Parathyroid adenoma (tissue), 2 donors: ENCODE data around the gene ICA1.

ENCODE experiments used
- H2AFZ ChIP-seq: fragments of 300-600 bp; sonication (generic); one replicate; pipeline ENCODE4 v1.7.0; 2017; ENCODE audit warnings: antibody characterized with exemption, mild to moderate bottlenecking
- H3K27ac ChIP-seq: fragments of 300-600 bp; sonication (generic); one replicate; pipeline ENCODE4 v1.7.0; 2017
- H3K27me3 ChIP-seq: fragments of 300-600 bp; sonication (generic); one replicate; pipeline ENCODE4 v1.7.0; 2017; ENCODE audit warnings: low read length; ENCODE audit not compliant: control insufficient read depth, insufficient read depth
- H3K36me3 ChIP-seq: fragments of 300-600 bp; sonication (generic); one replicate; pipeline ENCODE4 v1.7.0; 2017; ENCODE audit warnings: low read length; ENCODE audit not compliant: control insufficient read depth, insufficient read depth
- H3K4me1 ChIP-seq: fragments of 300-600 bp; sonication (generic); one replicate; pipeline ENCODE4 v1.7.0; 2017; ENCODE audit warnings: control low read depth
- H3K4me2 ChIP-seq: fragments of 300-600 bp; sonication (generic); one replicate; pipeline ENCODE4 v1.7.0; 2017; ENCODE audit warnings: low read length
- H3K4me3 ChIP-seq: fragments of 300-600 bp; sonication (generic); one replicate; pipeline ENCODE4 v1.7.0; 2017; ENCODE audit warnings: low read depth, low read length
- H3K79me2 ChIP-seq: fragments of 300-600 bp; sonication (generic); one replicate; pipeline ENCODE4 v1.7.0; 2017; ENCODE audit warnings: control low read depth
- H3K9ac ChIP-seq: fragments of 300-600 bp; sonication (generic); one replicate; pipeline ENCODE4 v1.7.0; 2017; ENCODE audit warnings: mild to moderate bottlenecking
- H3K9me3 ChIP-seq: fragments of 300-600 bp; sonication (generic); one replicate; pipeline ENCODE4 v1.7.0; 2017; ENCODE audit warnings: low read length; ENCODE audit not compliant: control insufficient read depth
- TF ChIP-seq, protein P1 (sequence below): fragments of 300-600 bp; sonication (generic); IDR thresholded peaks from one replicate; pipeline ENCODE4 v1.7.0; 2017; ENCODE audit warnings: antibody characterized with exemption, mild to moderate bottlenecking
- donor health status: primary hyperparathyroidism.

The ICA1 gene

GRCh38 chr7:8147760-8148463, 114.1 kb downstream of the ICA1 start:
- Histone ChIP-seq H3K9ac (no peak overlapping the region), H3K27ac (no peak overlapping the region), H3K36me3 (no peaks in the 10 kb centered on the region), H3K27me3 (no peaks in the 10 kb centered on the region), H3K4me2 (no peak overlapping the region), H2AFZ (no peak overlapping the region), H3K4me1 (no peaks in the 10 kb centered on the region), H3K4me3 (no peak overlapping the region), H3K79me2 (no peaks in the 10 kb centered on the region), H3K9me3 (no peaks in the 10 kb centered on the region)
- TF ChIP-seq, protein P1, sequence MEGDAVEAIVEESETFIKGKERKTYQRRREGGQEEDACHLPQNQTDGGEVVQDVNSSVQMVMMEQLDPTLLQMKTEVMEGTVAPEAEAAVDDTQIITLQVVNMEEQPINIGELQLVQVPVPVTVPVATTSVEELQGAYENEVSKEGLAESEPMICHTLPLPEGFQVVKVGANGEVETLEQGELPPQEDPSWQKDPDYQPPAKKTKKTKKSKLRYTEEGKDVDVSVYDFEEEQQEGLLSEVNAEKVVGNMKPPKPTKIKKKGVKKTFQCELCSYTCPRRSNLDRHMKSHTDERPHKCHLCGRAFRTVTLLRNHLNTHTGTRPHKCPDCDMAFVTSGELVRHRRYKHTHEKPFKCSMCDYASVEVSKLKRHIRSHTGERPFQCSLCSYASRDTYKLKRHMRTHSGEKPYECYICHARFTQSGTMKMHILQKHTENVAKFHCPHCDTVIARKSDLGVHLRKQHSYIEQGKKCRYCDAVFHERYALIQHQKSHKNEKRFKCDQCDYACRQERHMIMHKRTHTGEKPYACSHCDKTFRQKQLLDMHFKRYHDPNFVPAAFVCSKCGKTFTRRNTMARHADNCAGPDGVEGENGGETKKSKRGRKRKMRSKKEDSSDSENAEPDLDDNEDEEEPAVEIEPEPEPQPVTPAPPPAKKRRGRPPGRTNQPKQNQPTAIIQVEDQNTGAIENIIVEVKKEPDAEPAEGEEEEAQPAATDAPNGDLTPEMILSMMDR = no peak

- no peak overlapping the region for H3K27ac ChIP-seq
- no peaks in the 10 kb centered on the region for H3K79me2 ChIP-seq
- no peaks in the 10 kb centered on the region for H3K36me3 ChIP-seq
- H3K4me1 ChIP-seq = no peaks in the 10 kb centered on the region
- no peak overlapping the region for H2AFZ ChIP-seq
- no peak overlapping the region for H3K9ac ChIP-seq
- TF ChIP-seq, protein P1 = no peak
- no peaks in the 10 kb centered on the region for H3K27me3 ChIP-seq
- H3K4me2 ChIP-seq = no peak overlapping the region
- no peaks in the 10 kb centered on the region for H3K9me3 ChIP-seq
- no peak overlapping the region for H3K4me3 ChIP-seq
Measured at GRCh38 chr7:8146788-8147413, 115.1 kb downstream of the ICA1 start.

- TF ChIP-seq, protein P1 = no peak
- Histone ChIP-seq H3K9ac (no peak overlapping the region), H3K36me3 (no peaks in the 10 kb centered on the region), H3K27me3 (no peaks in the 10 kb centered on the region), H3K4me3 (no peak overlapping the region), H3K27ac (no peak overlapping the region), H3K4me1 (no peaks in the 10 kb centered on the region), H2AFZ (no peak overlapping the region), H3K9me3 (no peaks in the 10 kb centered on the region), H3K79me2 (no peaks in the 10 kb centered on the region), H3K4me2 (no peak overlapping the region)
Measured at GRCh38 chr7:8146106-8146787, 115.7 kb downstream of the ICA1 start.

- Histone ChIP-seq H3K79me2 (no peaks in the 10 kb centered on the region), H3K27ac (no peak overlapping the region), H3K9ac (no peak overlapping the region), H3K4me3 (no peak overlapping the region), H3K9me3 (no peaks in the 10 kb centered on the region), H3K27me3 (no peaks in the 10 kb centered on the region), H3K4me2 (no peak overlapping the region), H3K36me3 (no peaks in the 10 kb centered on the region), H2AFZ (no peak overlapping the region), H3K4me1 (no peaks in the 10 kb centered on the region)
- TF ChIP-seq, protein P1 = no peak
Measured at GRCh38 chr7:8144856-8145255, 117.1 kb downstream of the ICA1 start.
